ENCODE data around the gene SSC5D. TPM values are rescaled to one million over a fixed set of nuclear protein-coding genes. Genes with fewer than 3 reads are reported as not detected.

The SSC5D gene
- total and polyA plus RNA-seq, 9 of the 15 experiments (the other 6 are each of a cell fraction or from before 2014, with no cell fraction given) = 0.04 to 0.71 (median 0.14) TPM; not detected in 2

- TF ChIP-seq FOSL1 (tag; conservative IDR thresholded peaks at IDR 0.05) = peak; percentile 85
- peak; percentile 84 for TF ChIP-seq EP400 (IDR thresholded peaks at IDR 0.05)
- TF ChIP-seq CAMTA2 (CRISPR knock-in tag; conservative IDR thresholded peaks at IDR 0.05) = no peak
- TF ChIP-seq SUPT5H (IDR thresholded peaks at IDR 0.05) = no peak
- peak; percentile 81 for TF ChIP-seq POLR2H (tag; IDR thresholded peaks at IDR 0.05; ENCODE audit: low read depth)
- no peak for TF ChIP-seq CHCHD3 (CRISPR knock-in tag; IDR thresholded peaks at IDR 0.05)
- no peak for TF ChIP-seq DNMT1 (IDR thresholded peaks at IDR 0.05)
- peak; percentile 52 for TF ChIP-seq SMC3 (conservative IDR thresholded peaks at IDR 0.05; ENCODE audit: insufficient read depth, low read depth, low read length)
- peak; percentile 82; the same call in 1 of the 2 replicates for TF ChIP-seq FOXP4 (CRISPR knock-in tag; IDR thresholded peaks at IDR 0.05; ENCODE audit: borderline replicate concordance)
- TF ChIP-seq NFATC3 (IDR thresholded peaks at IDR 0.05) = no peak
- TF ChIP-seq KHSRP (IDR thresholded peaks at IDR 0.05) = no peak; the same call in 1 of the 2 replicates
- no peak for TF ChIP-seq GABPB1 (CRISPR knock-in tag; IDR thresholded peaks at IDR 0.05)
- TF ChIP-seq THAP12 (CRISPR knock-in tag; IDR thresholded peaks at IDR 0.05) = no peak
- peak; percentile 74 for TF ChIP-seq HES1 (IDR thresholded peaks at IDR 0.05; ENCODE audit: low read depth)
- peak; percentile 73 for TF ChIP-seq ATF4 (CRISPR knock-in tag; IDR thresholded peaks at IDR 0.05)
- peak; percentile 55 to 72 for TF ChIP-seq RAD21 (CRISPR knock-in tag; conservative IDR thresholded peaks at IDR 0.05 in 1 of 2, IDR thresholded peaks at IDR 0.05 in 1 of 2)
- peak; percentile 63; the same call in 1 of the 2 replicates for TF ChIP-seq RNF2 (IDR thresholded peaks at IDR 0.05)
- TF ChIP-seq TRIM28 (IDR thresholded peaks at IDR 0.05) = no peak
- peak; percentile 62 for TF ChIP-seq NR2C2 (CRISPR knock-in tag; IDR thresholded peaks at IDR 0.05)
- TF ChIP-seq NR2C2 (tag; IDR thresholded peaks at IDR 0.05) = peak; percentile 69
- TF ChIP-seq TCF3 (CRISPR knock-in tag; IDR thresholded peaks at IDR 0.05) = peak; percentile 94
- TF ChIP-seq MNT (conservative IDR thresholded peaks at IDR 0.05) = peak; percentile 83 to 86
These were observed 20.8 kb upstream of the SSC5D start (continued) for GRCh38 chr19:55467236-55468053.
